Bronchial epithelial cell (primary cell): ENCODE data around the gene SLAMF8. TPM values are rescaled to one million over a fixed set of nuclear protein-coding genes. Genes with fewer than 3 reads are reported as not detected.

ENCODE experiments used
- DNase-seq: peaks from one replicate; pipeline ENCODE4 v3.0.0-alpha.2; 2010; ENCODE audit warnings: low read depth
- FAIRE-seq: peaks from 2 replicates; lab custom pipeline; 2011; peaks lifted over from hg19 to GRCh38; lab: Jason Lieb, UNC
- H3K27me3 ChIP-seq: 2 replicates; pipeline ENCODE4 v1.5.1; 2011; ENCODE audit warnings: low read length; ENCODE audit not compliant: control insufficient read depth, insufficient read depth
- H3K36me3 ChIP-seq: 2 replicates; pipeline ENCODE4 v1.5.1; 2011; ENCODE audit warnings: low read length; ENCODE audit not compliant: control insufficient read depth, insufficient read depth
- H3K4me3 ChIP-seq: 2 replicates; pipeline ENCODE4 v1.5.1; 2011; ENCODE audit warnings: mild to moderate bottlenecking, low read depth, low read length, control low read depth
- total RNA-seq: library from RNA; depleted of rRNA; stranded (reverse); fragments of >200 nt; gene quantifications from 2 replicates; pipeline ENCODE4 v1.2.1, GENCODE V29; 2014
- TF ChIP-seq, protein P1 (sequence below): IDR thresholded peaks from 2 replicates; pipeline ENCODE4 v1.5.1; 2011; ENCODE audit warnings: mild to moderate bottlenecking, moderate library complexity, low read length, control low read depth, inconsistent platforms; ENCODE audit not compliant: insufficient read depth, severe bottlenecking

The SLAMF8 gene
- not detected in 2 replicates for total RNA-seq

DNA sequence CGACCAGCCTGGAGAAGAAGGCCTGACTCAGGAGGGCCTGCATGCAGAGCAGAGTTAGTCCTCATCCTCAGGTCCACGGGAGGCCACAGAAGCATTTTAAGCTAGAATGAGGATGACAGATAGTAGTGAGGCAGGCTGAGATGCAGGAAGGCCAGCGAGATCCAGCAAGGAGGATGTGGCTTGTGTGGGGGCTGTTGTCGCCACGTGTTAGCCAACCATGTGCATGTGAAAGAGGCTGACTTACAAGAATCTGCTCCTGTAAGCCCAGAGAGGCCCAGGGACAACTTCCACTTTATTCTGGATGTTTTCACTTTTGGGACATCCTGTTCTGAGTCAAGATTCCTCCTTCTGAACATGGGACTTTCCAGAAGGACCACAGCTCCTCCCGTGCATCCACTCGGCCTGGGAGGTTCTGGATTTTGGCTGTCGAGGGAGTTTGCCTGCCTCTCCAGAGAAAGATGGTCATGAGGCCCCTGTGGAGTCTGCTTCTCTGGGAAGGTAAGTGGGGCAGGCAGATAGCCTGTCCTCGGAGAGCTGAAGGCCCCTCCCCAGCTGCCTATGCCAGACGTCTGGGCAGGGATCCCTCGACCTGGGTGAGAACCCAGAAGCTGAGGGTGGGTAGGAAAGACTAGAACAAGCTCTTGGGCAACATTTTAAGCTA is at the start of gene SLAMF8:
TSS of gene SLAMF8 (plus strand) at position 433 of the 661 bp plus-strand sequence. CDS start at position 459, 26 bp downstream.
- H3K27me3 ChIP-seq, result peaks cover 3% of the 10 kb centered on the region
- H3K36me3 ChIP-seq, result no peaks in the 10 kb centered on the region
- TF ChIP-seq, protein P1, sequence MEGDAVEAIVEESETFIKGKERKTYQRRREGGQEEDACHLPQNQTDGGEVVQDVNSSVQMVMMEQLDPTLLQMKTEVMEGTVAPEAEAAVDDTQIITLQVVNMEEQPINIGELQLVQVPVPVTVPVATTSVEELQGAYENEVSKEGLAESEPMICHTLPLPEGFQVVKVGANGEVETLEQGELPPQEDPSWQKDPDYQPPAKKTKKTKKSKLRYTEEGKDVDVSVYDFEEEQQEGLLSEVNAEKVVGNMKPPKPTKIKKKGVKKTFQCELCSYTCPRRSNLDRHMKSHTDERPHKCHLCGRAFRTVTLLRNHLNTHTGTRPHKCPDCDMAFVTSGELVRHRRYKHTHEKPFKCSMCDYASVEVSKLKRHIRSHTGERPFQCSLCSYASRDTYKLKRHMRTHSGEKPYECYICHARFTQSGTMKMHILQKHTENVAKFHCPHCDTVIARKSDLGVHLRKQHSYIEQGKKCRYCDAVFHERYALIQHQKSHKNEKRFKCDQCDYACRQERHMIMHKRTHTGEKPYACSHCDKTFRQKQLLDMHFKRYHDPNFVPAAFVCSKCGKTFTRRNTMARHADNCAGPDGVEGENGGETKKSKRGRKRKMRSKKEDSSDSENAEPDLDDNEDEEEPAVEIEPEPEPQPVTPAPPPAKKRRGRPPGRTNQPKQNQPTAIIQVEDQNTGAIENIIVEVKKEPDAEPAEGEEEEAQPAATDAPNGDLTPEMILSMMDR, result no peak
- peak; percentile 60 for FAIRE-seq
- H3K4me3 ChIP-seq, result no peak within 1 kb of the TSS
- DNase-seq, result no peak

GRCh38 chr1:159778266-159778665 is 48.4 kb upstream of the SLAMF8 start:
- TF ChIP-seq, protein P1, result no peak
- Histone ChIP-seq H3K36me3 (peaks cover 2% of the 10 kb centered on the region), H3K27me3 (no peaks in the 10 kb centered on the region), H3K4me3 (no peak overlapping the region)
- FAIRE-seq (no peak), DNase-seq (no peak)

GRCh38 chr1:159779403-159779851 is 47.2 kb upstream of the SLAMF8 start:
- Histone ChIP-seq H3K4me3 (no peak overlapping the region), H3K27me3 (no peaks in the 10 kb centered on the region), H3K36me3 (peaks cover 2% of the 10 kb centered on the region)
- DNase-seq, result peak; percentile 76
- no peak for FAIRE-seq
- TF ChIP-seq, protein P1, result no peak

DNA sequence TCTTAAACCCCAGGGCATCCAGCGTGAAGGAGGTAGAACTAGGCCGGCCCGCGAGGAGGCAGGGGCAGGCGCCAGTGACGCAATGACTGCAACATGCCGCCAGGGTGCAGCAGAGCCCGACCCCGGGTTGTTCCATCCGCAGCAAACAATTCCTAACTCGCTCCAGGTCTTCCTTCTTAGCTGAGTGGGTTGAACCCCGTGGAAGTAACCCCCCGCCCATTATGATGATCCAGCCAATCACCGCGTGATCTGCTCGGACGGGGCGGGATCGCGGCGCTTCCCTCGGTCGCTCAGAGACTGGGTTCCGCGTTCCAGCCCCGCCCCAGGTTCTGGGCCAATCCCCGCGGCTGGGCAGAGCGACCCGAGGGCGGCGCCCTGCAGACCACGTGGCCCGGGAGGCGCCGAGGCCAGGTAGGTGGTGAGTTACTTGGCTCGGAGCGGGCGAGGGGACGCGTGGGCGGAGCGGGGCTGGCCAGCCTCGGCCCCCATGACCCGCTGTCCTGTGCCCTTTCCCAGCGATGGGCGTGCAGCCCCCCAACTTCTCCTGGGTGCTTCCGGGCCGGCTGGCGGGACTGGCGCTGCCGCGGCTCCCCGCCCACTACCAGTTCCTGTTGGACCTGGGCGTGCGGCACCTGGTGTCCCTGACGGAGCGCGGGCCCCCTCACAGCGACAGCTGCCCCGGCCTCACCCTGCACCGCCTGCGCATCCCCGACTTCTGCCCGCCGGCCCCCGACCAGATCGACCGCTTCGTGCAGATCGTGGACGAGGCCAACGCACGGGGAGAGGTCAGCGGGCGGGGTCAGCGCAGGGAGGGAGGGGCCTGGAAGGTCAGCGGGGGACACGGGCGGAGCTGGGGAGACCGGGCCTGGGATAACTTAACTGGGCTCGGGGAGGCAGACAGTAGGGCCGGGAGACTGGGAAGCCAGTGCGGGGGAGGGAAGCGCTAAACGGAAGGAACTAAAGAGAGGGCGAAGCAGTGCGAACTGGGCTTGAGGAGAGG is 45.8 kb upstream of the SLAMF8 start, which contains the start of gene DUSP23:
TSS of gene DUSP23 (plus strand) at position 380 of the 1,000 bp plus-strand sequence. CDS start at position 519, 139 bp downstream.
- TF ChIP-seq, protein P1, result peak; percentile 98
- peak within 1 kb of the TSS; percentile 84 for H3K4me3 ChIP-seq
- H3K36me3 ChIP-seq, result peaks cover 2% of the 10 kb centered on the region
- no peaks in the 10 kb centered on the region for H3K27me3 ChIP-seq
- DNase-seq (peak; percentile 97), FAIRE-seq (peak; percentile 83)

- FAIRE-seq (no peak), DNase-seq (no peak)
- Histone ChIP-seq H3K27me3 (no peaks in the 10 kb centered on the region), H3K4me3 (no peak overlapping the region), H3K36me3 (peaks cover 2% of the 10 kb centered on the region)
- TF ChIP-seq, protein P1, result no peak
Measured at GRCh38 chr1:159781992-159782391, 44.7 kb upstream of the SLAMF8 start.
